ENCODE results near the gene TMEM266. TPM values are rescaled to one million over a fixed set of nuclear protein-coding genes. Genes with fewer than 3 reads are reported as not detected.

Gene TMEM266
- polyA plus RNA-seq, 3 donors: not detected

DNA sequence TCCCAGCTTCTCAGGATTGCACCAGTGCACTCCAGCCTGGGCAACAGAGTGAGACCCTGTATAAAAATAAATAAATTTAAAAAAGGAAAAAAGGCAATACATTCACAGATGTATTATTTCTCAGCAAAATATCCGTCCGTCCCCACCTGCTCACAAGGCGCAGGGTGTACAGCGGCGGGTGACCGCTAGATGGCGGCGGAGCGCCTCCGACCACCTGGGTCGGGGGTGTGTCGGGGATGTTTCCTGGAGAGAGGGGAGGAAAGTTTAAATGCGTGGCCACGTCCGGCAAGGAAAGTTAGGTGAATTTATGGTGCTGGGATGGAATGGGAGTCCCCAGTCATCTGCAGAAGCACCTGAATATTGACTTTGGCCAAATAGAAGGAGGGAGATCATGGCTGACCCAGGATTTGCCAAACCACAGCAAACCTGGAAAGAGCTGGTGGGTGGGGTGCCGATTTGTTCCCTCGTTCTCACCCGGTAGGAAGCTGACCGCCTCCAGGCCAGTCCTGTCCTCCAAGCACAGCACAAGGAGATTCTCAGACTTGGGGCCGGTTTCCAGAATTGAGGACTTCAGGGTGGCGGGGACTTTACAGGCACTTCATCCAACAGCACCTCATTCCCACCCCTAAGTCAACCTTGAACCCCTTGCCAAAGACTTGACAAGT is 88.3 kb downstream of the TMEM266 start:
- no peak overlapping the region for H3K27ac ChIP-seq (ENCODE audit: low read depth in 1 of 2, low read length in 2 of 2)
- no peaks in the 10 kb centered on the region for H3K36me3 ChIP-seq (replicated peaks in 1 of 2; ENCODE audit: control insufficient read depth in 1 of 2, insufficient read depth in 2 of 2, low read length in 2 of 2)
- H3K9me3 Mint-ChIP-seq: no peaks in the 10 kb centered on the region
- H3K27ac Mint-ChIP-seq: no peak overlapping the region
- H3K27me3 ChIP-seq (ENCODE audit: control insufficient read depth in 2 of 2, insufficient read depth in 2 of 2, low read length in 2 of 2): no peaks in the 10 kb centered on the region
- no peaks in the 10 kb centered on the region for H3K79me2 ChIP-seq (ENCODE audit: insufficient read depth, low read length)
- peaks cover under 1 to 11% (median 3%) of the 10 kb centered on the region in 3 donors for H3K27me3 Mint-ChIP-seq (ENCODE audit: low read depth in 3 of 3)
- no peak overlapping the region for H3K9ac ChIP-seq (ENCODE audit: insufficient read depth, low read length, poor library complexity, severe bottlenecking)
- no peak overlapping the region for H3K4me3 ChIP-seq (replicated peaks in 1 of 3; ENCODE audit: low read depth in 2 of 3, low read length in 3 of 3)
- 16% methylated on average over 19 of the region's 21 CpGs for WGBS (ENCODE audit: insufficient coverage)
- H3K4me1 Mint-ChIP-seq: peaks cover 27% of the 10 kb centered on the region
- H3K4me1 ChIP-seq (ENCODE audit: control insufficient read depth in 1 of 2, insufficient read depth in 2 of 2, low read length in 2 of 2): peaks cover 17 to 19% of the 10 kb centered on the region in 2 donors
- peak overlapping the region; percentile 42 to 68 for H3K4me3 Mint-ChIP-seq
- no peak overlapping the region for H2AFZ ChIP-seq (ENCODE audit: insufficient read depth, low read depth, low read length, poor library complexity, severe bottlenecking)
- TF ChIP-seq, protein P1, sequence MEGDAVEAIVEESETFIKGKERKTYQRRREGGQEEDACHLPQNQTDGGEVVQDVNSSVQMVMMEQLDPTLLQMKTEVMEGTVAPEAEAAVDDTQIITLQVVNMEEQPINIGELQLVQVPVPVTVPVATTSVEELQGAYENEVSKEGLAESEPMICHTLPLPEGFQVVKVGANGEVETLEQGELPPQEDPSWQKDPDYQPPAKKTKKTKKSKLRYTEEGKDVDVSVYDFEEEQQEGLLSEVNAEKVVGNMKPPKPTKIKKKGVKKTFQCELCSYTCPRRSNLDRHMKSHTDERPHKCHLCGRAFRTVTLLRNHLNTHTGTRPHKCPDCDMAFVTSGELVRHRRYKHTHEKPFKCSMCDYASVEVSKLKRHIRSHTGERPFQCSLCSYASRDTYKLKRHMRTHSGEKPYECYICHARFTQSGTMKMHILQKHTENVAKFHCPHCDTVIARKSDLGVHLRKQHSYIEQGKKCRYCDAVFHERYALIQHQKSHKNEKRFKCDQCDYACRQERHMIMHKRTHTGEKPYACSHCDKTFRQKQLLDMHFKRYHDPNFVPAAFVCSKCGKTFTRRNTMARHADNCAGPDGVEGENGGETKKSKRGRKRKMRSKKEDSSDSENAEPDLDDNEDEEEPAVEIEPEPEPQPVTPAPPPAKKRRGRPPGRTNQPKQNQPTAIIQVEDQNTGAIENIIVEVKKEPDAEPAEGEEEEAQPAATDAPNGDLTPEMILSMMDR (IDR thresholded peaks at IDR 0.05): peak; percentile 99
- DNase-seq: peak in 2 of 3 donors; percentile 33 to 35
- intact Hi-C loops (cut with micrococcal nuclease): no loop called here
- no peaks in the 10 kb centered on the region for H4K20me1 ChIP-seq (ENCODE audit: insufficient read depth, low read length)
- no peaks in the 10 kb centered on the region for H3K9me3 ChIP-seq (replicated peaks in 1 of 2; ENCODE audit: control insufficient read depth in 1 of 2, insufficient read depth in 1 of 2, low read length in 2 of 2)
- no peaks in the 10 kb centered on the region for H3K36me3 Mint-ChIP-seq
- H3K4me2 ChIP-seq (replicated peaks; ENCODE audit: extremely low read depth, low read length, poor library complexity, severe bottlenecking): peak overlapping the region; percentile 5

- DNase-seq: no peak
- Histone ChIP-seq H3K79me2 (ENCODE audit: insufficient read depth, low read length) (no peaks in the 10 kb centered on the region), H3K4me2 (replicated peaks; ENCODE audit: extremely low read depth, low read length, poor library complexity, severe bottlenecking) (no peak overlapping the region), H3K27ac (ENCODE audit: low read depth in 1 of 2, low read length in 2 of 2) (no peak overlapping the region), H3K4me1 (ENCODE audit: control insufficient read depth in 1 of 2, insufficient read depth in 2 of 2, low read length in 2 of 2) (peaks cover 17 to 19% of the 10 kb centered on the region in 2 donors), H2AFZ (ENCODE audit: insufficient read depth, low read depth, low read length, poor library complexity, severe bottlenecking) (no peak overlapping the region), H3K9ac (ENCODE audit: insufficient read depth, low read length, poor library complexity, severe bottlenecking) (no peak overlapping the region), H3K36me3 (replicated peaks in 1 of 2; ENCODE audit: control insufficient read depth in 1 of 2, insufficient read depth in 2 of 2, low read length in 2 of 2) (no peaks in the 10 kb centered on the region), H4K20me1 (ENCODE audit: insufficient read depth, low read length) (no peaks in the 10 kb centered on the region), H3K27me3 (ENCODE audit: control insufficient read depth in 2 of 2, insufficient read depth in 2 of 2, low read length in 2 of 2) (no peaks in the 10 kb centered on the region), H3K9me3 (replicated peaks in 1 of 2; ENCODE audit: control insufficient read depth in 1 of 2, insufficient read depth in 1 of 2, low read length in 2 of 2) (no peaks in the 10 kb centered on the region), H3K4me3 (replicated peaks in 1 of 3; ENCODE audit: low read depth in 2 of 3, low read length in 3 of 3) (no peak overlapping the region)
- H3K36me3 Mint-ChIP-seq: no peaks in the 10 kb centered on the region
- peaks cover 25% of the 10 kb centered on the region for H3K4me1 Mint-ChIP-seq
- H3K27me3 Mint-ChIP-seq (ENCODE audit: low read depth in 3 of 3): peaks cover 1 to 6% (median 3%) of the 10 kb centered on the region in 3 donors
- no peaks in the 10 kb centered on the region for H3K9me3 Mint-ChIP-seq
- H3K4me3 Mint-ChIP-seq: no peak overlapping the region
- 75% methylated on average over 1 of the region's 4 CpGs for WGBS (ENCODE audit: insufficient coverage)
- H3K27ac Mint-ChIP-seq: no peak overlapping the region
- TF ChIP-seq, protein P1 (IDR thresholded peaks at IDR 0.05): no peak
- intact Hi-C loops (cut with micrococcal nuclease): no loop called here
These were observed 89.6 kb downstream of the TMEM266 start for GRCh38 chr15:76149291-76149915.

All from CD14-positive monocyte (primary cell).